ENCODE data around the gene ZSWIM4.
"Not testable (repeated sequence)": the region's sequence is repeated elsewhere in the genome, so short reads cannot be mapped to it uniquely, and the experiment has no call there.

Gene ZSWIM4

DNA sequence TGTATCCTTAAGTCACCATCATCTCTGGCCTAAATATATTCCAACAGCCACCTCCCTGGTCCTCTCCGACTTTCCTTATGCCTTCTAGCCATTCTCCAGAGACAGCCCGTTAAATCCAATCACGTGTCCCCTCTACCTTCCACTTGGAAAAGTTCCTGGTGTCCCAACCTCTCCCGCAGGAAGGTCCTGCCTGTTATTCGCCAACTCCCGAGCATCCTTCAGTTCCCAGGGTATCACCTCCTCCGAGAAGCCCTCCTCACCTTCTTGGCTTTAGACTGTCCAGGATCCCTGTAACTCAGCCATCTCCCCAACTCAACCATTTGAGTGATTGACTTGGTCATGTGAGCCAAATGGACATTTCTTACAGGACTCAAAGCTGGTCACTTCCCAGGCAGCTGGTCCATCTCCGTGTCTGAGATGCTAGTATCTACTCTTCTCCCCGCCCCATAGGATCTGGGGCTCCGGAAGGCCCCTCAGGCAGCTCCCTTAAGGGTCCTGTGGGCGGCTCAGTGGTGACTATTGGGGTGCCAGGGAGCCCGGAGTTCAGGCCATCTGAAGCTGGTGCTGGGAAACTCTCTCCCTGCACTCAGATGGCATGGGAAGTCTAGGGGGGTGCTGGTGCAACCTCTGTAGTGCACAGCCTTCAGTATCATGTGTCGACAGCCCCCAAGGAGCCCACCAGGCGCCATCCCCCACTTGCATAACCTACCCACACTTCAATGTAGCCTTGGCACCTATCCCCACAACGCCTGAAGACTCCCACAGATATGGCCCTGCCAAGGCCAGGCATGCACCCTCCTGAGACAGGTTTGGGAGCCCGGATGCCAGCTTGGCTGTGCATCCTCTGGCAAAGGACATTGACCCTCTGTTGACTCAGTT lies 53.8 kb downstream of the ZSWIM4 start:
- no peak overlapping the region for H3K4me3 ChIP-seq (ENCODE audit: low read depth, low read length)
- no peak for TF ChIP-seq CTCF (IDR thresholded peaks at IDR 0.05; ENCODE audit: borderline replicate concordance, insufficient read depth, low read depth, low read length)

DNA sequence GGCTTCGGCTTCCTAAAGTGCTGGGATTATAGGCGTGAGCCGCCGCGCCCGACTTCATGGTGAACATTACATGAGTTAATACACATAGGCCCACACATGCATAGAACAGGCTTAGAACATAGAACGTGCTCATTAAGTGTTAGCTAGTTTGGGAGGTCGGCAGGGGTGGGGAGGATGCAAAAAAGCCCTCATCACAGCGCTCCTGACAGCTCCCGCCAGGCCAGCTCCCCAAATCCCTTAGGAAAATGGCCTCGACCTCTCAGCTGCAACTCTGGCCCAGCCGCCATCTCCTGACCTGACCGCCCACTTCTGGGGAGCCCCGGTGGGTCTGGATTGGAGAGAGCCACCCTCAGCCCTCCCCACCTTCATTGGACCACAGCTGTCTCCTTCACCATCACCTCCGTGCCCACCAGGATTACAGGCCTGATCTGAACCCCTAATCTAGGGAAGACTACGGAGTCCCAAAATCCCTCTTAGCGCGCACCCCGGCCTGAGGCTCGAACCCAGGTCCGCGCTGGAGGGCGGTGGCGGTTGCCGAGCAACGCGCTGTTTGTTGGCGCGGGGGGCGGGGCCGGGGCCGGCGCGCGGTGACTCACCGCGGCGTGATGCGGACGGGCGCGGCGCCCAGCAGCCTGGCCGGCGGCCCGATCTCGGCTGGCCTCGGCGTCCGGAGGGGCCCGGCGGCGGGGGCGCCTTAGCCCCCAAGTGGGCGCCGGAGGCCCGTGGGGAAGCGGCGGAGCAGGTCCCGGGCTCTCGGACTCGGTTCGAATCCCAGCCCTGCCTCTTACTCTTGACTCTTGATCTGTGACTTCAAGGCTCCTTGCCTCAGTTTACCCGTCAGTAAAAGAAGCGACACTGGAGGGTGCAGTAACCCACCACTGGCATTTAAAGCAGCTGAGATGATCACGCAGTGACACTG lies 55.0 kb downstream of the ZSWIM4 start:
- no peak for TF ChIP-seq CTCF (IDR thresholded peaks at IDR 0.05; ENCODE audit: borderline replicate concordance, insufficient read depth, low read depth, low read length)
- no peak overlapping the region for H3K4me3 ChIP-seq (ENCODE audit: low read depth, low read length)

DNA sequence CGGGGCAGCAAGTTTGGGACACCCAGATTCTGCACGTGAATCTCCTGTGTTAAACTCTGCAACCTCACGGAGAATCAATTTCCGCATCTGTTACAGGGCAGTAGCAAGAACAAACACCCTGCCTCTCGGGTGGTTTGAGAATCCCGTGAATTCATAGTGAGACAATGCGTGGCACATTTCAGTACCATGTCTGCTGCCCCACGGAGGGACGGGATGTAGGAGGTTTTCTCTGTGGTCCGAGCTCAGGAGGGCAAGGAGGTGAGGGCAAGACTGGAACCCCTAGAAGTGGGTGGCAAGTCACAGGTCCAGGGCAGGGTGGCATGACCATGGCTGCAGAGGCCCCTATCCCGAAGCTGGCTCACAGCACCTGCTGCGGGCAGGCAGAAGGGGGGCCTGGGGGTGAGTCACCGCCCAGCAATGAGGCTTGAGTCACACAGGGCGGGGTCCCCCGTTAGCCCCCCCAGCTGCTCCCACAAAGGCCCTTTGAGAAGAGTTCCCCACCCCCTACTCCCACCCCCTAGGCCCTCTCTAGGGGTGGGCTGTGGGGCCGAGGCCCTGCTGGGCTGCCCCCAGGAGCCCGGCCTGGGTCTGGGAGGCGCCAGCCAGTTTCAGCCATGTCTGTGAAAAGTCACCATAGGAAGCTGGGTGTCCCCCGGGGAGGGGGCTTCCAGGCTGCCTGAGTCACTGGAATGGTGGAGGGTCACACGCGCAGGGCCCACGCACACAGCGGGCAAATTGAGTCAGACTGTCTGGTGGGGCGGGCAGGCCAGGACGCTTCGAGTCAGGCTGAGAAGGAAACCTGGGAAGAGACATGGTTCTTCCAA lies 55.9 kb downstream of the ZSWIM4 start:
- TF ChIP-seq CTCF (IDR thresholded peaks at IDR 0.05; ENCODE audit: borderline replicate concordance, insufficient read depth, low read depth, low read length), result no peak
- no peak overlapping the region for H3K4me3 ChIP-seq (ENCODE audit: low read depth, low read length)

GRCh38 chr19:13851734-13852114 lies 56.5 kb downstream of the ZSWIM4 start:
- not testable (repeated sequence) for H3K4me3 ChIP-seq (ENCODE audit: low read depth, low read length)

DNA sequence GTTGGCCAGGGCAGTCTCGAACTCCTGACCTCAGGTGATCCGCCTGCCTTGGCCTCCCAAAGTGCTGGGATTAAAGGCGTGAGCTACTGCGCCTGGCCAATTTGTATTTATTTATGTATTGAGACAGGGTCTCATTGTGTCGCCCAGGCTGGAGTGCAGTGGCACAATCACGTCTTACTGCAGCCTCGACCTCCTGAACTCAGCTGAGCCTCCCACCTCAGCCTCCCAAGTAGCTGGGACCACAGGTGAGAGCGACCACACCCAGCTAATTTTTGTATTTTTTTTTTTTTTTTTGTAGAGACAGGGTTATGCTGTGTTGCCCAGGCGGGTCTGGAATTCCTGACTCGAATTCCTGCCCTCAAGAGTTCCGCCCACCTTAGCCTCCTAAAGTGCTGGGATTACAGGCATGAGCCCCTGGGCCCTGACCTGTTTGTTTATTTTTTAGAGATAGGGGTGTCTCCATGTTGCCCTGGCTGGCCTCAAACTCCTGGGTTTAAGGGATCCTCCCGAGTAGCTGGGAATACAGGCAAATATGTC lies 57.0 kb downstream of the ZSWIM4 start:
- not testable (repeated sequence) for H3K4me3 ChIP-seq (ENCODE audit: low read depth, low read length)

GRCh38 chr19:13856497-13856896 lies 61.3 kb downstream of the ZSWIM4 start:
- TF ChIP-seq CTCF (IDR thresholded peaks at IDR 0.05; ENCODE audit: borderline replicate concordance, insufficient read depth, low read depth, low read length), result no peak

GRCh38 chr19:13859361-13859880 lies 64.2 kb downstream of the ZSWIM4 start:
- TF ChIP-seq CTCF (IDR thresholded peaks at IDR 0.05; ENCODE audit: borderline replicate concordance, insufficient read depth, low read depth, low read length), result no peak

More at GRCh38 chr19:13856497-13856896, 61.3 kb downstream of the ZSWIM4 start:
- H3K4me3 ChIP-seq (ENCODE audit: low read depth, low read length), result no peak overlapping the region

More at GRCh38 chr19:13859361-13859880, 64.2 kb downstream of the ZSWIM4 start:
- H3K4me3 ChIP-seq (ENCODE audit: low read depth, low read length), result no peak overlapping the region
